Right atrium auricular region (tissue), 2 donors: Measurements from ENCODE around the gene COL3A1. TPM values are rescaled to one million over a fixed set of nuclear protein-coding genes. Genes with fewer than 3 reads are reported as not detected.
A peak's percentile ranks its signal among the peaks of the same experiment; 100 is the strongest.

Source experiments
- DNase-seq: peaks from one replicate; pipeline ENCODE4 v3.0.0-alpha.2; 2019; ENCODE audit warnings: low spot score
- H3K27ac ChIP-seq, 2 donors: fragments of 200-600 bp; sonication (generic); 1 replicate in 1 of 2; 2 replicates in 1 of 2; pipeline ENCODE4 v1.5.1; 2016 to 2019
- H3K27me3 ChIP-seq, 2 donors: fragments of 200-600 bp; sonication (generic); one replicate each; pipeline versions ENCODE4 v1.5.1 to v1.6.0; 2017 to 2019
- H3K36me3 ChIP-seq: fragments of 200-600 bp; sonication (generic); one replicate; pipeline ENCODE4 v1.5.1; 2016
- H3K4me1 ChIP-seq, 2 donors: fragments of 200-600 bp; sonication (generic); one replicate each; pipeline versions ENCODE4 v1.5.1 to v1.6.0; 2017 to 2019
- H3K4me3 ChIP-seq, 2 donors: fragments of 200-600 bp; sonication (generic); 1 replicate in 1 of 2; 2 replicates in 1 of 2; pipeline ENCODE4 v1.5.1; 2017 to 2019; ENCODE audit warnings: mild to moderate bottlenecking in 1 of 2, moderate library complexity in 1 of 2
- H3K9me3 ChIP-seq, 2 donors: fragments of 200-600 bp; sonication (generic); one replicate each; pipeline ENCODE4 v1.5.1; 2019
- total RNA-seq, 2 donors: library from RNA; depleted of rRNA; stranded (reverse); fragments of >200 nt; gene quantifications; one replicate each; pipeline ENCODE4 v1.1.0, GENCODE V29; 2016
- TF ChIP-seq, protein P1 (sequence below), 2 donors: fragments of 200-600 bp; sonication (generic); IDR thresholded peaks; one replicate each; pipeline ENCODE4 v1.5.1; 2019; ENCODE audit warnings: antibody characterized with exemption in 2 of 2

Gene COL3A1
- total RNA-seq, 2 donors from 2014 or later = 86.4 to 608 TPM

DNA sequence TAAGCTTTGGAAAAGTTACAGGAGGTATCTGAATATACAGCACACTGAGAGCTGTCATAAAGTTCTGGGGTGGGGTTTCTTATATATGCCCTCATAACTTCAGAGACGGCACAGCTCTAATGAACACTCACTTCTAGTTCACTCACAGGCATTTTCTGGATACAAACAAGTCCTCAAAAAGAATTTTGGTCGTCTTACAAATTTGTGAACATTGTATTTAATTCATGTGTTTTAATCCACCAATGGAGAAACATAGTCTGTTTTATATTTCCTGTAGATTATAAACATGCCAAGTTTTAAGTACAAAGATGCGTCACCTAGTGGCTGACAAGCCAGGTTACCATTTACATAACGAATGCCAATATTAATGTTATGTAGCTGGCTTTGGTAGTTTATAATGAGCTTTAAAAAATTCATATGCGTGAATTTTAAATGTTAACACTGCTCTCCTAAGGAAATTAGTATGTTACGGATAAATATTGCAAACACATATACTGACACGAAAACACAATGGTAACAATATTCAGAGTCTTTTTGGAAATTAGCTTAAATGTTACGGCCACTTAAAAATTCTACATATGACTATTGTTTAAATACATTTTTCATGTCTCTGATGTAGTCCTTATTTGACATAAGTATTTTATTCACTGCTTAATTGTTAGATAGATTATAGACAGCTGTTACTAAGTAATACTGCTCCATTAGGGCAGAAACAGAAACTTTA is 2.5 kb downstream of the COL3A1 start:
- no peaks in the 10 kb centered on the region for H3K36me3 ChIP-seq
- no peak for DNase-seq
- H3K27me3 ChIP-seq = no peaks in the 10 kb centered on the region
- peak overlapping the region; percentile 45 to 47 for H3K4me3 ChIP-seq
- peak overlapping the region; percentile 73 to 84 for H3K27ac ChIP-seq
- no peaks in the 10 kb centered on the region for H3K4me1 ChIP-seq
- H3K9me3 ChIP-seq = no peaks in the 10 kb centered on the region
- TF ChIP-seq, protein P1, sequence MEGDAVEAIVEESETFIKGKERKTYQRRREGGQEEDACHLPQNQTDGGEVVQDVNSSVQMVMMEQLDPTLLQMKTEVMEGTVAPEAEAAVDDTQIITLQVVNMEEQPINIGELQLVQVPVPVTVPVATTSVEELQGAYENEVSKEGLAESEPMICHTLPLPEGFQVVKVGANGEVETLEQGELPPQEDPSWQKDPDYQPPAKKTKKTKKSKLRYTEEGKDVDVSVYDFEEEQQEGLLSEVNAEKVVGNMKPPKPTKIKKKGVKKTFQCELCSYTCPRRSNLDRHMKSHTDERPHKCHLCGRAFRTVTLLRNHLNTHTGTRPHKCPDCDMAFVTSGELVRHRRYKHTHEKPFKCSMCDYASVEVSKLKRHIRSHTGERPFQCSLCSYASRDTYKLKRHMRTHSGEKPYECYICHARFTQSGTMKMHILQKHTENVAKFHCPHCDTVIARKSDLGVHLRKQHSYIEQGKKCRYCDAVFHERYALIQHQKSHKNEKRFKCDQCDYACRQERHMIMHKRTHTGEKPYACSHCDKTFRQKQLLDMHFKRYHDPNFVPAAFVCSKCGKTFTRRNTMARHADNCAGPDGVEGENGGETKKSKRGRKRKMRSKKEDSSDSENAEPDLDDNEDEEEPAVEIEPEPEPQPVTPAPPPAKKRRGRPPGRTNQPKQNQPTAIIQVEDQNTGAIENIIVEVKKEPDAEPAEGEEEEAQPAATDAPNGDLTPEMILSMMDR (IDR thresholded peaks at IDR 0.05) = peak; percentile 29 to 59

DNA sequence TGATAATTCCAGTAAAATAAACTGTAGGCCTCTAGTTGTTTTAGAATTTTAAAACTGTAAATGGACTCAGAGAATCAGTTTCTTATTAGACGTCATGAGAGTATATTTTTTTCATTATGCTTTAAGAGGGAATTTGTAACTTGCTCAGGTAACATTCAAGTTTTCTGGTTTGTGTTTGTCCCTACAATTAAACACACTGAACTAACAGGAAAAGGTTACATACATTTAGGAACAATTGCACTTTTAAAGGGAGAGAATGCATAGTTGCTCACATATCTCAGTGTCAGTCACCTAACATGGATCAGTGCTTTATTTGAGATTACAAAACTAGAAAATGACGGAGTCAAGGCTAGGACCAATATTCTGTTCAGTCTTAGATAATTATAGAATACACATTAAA is 3.1 kb downstream of the COL3A1 start:
- H3K36me3 ChIP-seq = no peaks in the 10 kb centered on the region
- DNase-seq = no peak
- no peaks in the 10 kb centered on the region for H3K9me3 ChIP-seq
- peak overlapping the region; percentile 73 to 84 for H3K27ac ChIP-seq
- TF ChIP-seq, protein P1 (IDR thresholded peaks at IDR 0.05) = no peak
- H3K27me3 ChIP-seq = no peaks in the 10 kb centered on the region
- H3K4me1 ChIP-seq = no peaks in the 10 kb centered on the region
- H3K4me3 ChIP-seq = peak overlapping the region; percentile 45 to 47

DNA sequence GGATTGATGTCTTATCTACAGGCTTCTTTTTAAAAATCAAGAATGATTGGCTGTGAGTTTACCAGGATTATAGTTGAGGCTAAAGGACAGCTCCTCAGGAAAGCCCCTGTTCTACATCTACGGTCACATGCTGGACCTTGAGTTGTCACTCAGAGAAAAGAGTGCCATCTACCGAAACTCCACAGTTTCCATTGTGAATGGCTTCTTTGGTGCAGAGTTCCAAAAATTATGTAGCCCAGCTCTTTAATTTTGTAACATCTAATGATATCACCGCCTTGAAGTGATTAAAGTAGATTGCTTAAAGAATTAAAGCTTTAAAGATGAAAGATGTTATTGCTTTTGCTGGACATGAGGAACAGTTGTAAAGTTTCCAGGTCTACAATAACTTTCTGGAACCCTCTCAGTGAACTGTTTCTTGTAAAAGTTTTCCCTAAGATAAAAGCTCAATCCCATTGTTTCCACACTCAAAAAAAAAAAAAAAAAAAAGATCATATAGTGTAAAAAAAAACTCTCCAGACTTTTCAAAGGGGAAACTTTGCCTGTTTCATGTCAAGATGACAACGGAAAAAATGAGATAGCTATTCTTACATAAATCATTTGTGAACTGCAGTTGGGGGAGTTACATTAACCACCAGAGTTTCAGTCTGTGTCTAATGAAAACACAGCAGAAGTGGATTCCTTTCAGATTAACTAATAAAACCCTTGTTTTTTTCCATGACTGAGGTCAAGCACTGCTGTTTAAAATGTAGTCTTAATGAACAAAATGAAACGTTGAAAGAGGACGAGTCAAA is 4.3 kb downstream of the COL3A1 start:
- Histone ChIP-seq H3K27ac (peak overlapping the region; percentile 73 to 84), H3K27me3 (no peaks in the 10 kb centered on the region), H3K4me3 (peak overlapping the region; percentile 8 to 45), H3K36me3 (no peaks in the 10 kb centered on the region), H3K4me1 (no peaks in the 10 kb centered on the region), H3K9me3 (no peaks in the 10 kb centered on the region)
- no peak for DNase-seq
- TF ChIP-seq, protein P1 (IDR thresholded peaks at IDR 0.05) = peak in 1 of 2 donors; percentile 58

DNA sequence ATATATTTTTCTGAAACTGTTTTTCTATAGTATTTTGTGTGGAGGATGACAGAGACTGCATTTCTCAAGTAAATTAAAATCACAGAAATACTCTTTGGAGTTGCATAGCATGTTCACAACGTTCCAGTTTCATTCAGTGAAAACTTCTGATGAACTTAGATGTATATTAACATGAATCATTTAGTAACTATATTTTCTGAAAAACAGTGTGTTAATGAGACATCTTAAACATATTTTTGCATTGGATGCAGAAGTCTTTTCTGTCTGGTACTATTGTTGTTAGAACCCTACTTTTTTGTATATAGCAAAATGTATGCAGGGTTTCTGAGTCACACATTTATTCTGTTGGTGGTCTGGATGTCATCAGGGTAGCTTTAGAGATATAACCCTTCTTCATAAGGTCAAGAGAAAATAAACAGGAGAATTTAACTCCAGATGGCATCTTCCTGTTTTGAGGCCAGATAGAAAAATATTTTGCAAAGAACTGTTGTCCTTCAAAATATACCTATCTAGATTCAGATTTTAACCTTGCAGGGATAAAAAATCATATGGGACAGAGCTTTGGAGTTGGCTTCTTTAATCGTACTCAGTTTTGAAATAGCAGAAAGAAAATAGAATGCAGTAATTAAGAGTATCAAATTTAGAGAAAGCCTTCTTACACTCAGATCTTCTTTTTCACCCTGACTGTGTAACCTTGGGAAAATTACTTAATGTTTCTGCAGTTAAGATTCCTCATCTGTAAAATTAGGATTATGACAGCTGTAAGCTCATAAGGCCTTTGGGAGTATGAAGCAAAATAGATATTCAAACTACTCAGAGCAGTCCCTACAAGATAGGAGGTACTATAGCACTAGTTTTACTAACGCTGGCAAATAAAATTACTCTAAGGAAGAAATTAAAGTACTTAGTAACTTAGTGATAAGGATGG is 5.3 kb downstream of the COL3A1 start:
- TF ChIP-seq, protein P1 (IDR thresholded peaks at IDR 0.05) = no peak
- no peaks in the 10 kb centered on the region for H3K4me1 ChIP-seq

DNA sequence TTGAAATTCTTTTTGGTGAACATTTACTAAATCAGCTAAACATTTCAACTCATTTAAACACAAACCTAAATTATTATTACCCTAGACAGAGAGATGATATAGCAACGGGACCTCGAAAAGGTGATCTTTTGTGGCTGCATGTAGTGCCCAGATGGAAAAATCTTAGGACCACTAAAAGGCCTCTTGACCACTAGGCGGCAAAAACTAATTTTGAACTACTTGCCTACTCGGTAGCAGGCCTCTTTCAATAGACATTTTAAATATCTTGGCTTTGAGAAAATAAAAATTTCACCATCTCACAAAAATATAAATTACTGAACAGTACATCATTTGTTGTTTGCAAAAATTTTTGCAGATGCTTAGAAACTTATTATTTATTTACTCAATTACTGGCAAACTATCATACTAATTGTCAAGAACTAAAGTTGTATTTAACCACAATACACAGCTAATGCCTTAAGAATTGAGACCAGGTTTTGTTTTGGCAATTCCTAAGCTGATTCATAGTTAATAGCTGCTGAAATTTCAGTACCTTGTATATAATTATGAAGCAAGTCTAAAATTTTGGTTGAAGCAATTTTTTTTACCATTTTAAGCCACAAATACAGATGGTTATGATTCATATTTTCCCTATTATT is 9.4 kb downstream of the COL3A1 start:
- DNase-seq = no peak
- H3K36me3 ChIP-seq = peaks cover 4% of the 10 kb centered on the region
- no peaks in the 10 kb centered on the region for H3K4me1 ChIP-seq
- H3K4me3 ChIP-seq = no peak overlapping the region
- no peaks in the 10 kb centered on the region for H3K9me3 ChIP-seq
- peak overlapping the region; percentile 49 to 84 for H3K27ac ChIP-seq
- H3K27me3 ChIP-seq = no peaks in the 10 kb centered on the region
- TF ChIP-seq, protein P1 (IDR thresholded peaks at IDR 0.05) = peak in 1 of 2 donors; percentile 50

More for the DNA sequence above, 5.3 kb downstream of the COL3A1 start:
- Histone ChIP-seq H3K27ac (peak overlapping the region; percentile 73 to 84), H3K4me3 (peak overlapping the region in 1 of 2 donors; percentile 45), H3K9me3 (no peaks in the 10 kb centered on the region), H3K27me3 (no peaks in the 10 kb centered on the region), H3K36me3 (no peaks in the 10 kb centered on the region)
- DNase-seq = no peak
